ENCODE results near the gene RIMBP2.

Gene RIMBP2

DNA sequence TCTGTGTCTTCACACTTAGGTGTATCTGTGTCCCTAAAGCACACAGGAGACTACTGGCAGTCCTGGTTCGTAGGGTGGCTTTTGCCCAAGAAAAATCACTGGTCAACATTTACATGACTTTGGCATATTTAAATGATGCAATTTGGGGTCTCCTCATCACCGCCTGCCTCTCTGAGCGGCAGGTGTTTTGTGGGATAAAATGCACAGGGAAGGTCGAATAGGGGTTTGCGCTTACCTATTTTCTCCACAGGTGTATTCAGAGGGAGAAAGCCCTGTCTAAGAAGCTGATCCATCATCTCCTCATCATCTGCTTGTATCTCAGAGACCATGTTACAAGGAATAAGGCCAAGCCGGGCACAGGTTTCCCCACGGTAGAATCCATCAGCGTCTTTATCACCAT is 303.7 kb downstream of the RIMBP2 start:
- no peaks in the 10 kb centered on the region for H3K36me3 ChIP-seq (ENCODE audit: control insufficient read depth in 2 of 2, insufficient read depth in 1 of 2, low read length in 2 of 2)
- ChIA-PET POLR2A (no interaction called here), CTCF (no interaction called here)
- H3K9me3 ChIP-seq (ENCODE audit: control insufficient read depth, insufficient read depth, low read depth, low read length), result no peaks in the 10 kb centered on the region
- H3K4me3 ChIP-seq (ENCODE audit: low read depth, low read length), result no peak overlapping the region
- TF ChIP-seq ZNF585B (tag by site-specific recombination; IDR thresholded peaks at IDR 0.05) (no peak), ZNF555 (tag by site-specific recombination; conservative IDR thresholded peaks at IDR 0.05) (no peak), ZNF623 (tag by site-specific recombination; IDR thresholded peaks at IDR 0.05) (no peak), ZNF843 (tag by site-specific recombination; IDR thresholded peaks at IDR 0.05) (no peak), GLI4 (tag by site-specific recombination; IDR thresholded peaks at IDR 0.05) (no peak), ZNF624 (tag by site-specific recombination; IDR thresholded peaks at IDR 0.05) (no peak), ZNF426 (tag by site-specific recombination; IDR thresholded peaks at IDR 0.05) (no peak), ZNF221 (tag by site-specific recombination; IDR thresholded peaks at IDR 0.05; ENCODE audit: borderline replicate concordance) (no peak), ZNF23 (tag by site-specific recombination; IDR thresholded peaks at IDR 0.05; ENCODE audit: borderline replicate concordance) (no peak), ZBTB1 (tag by site-specific recombination; IDR thresholded peaks at IDR 0.05) (no peak)
- TF ChIP-seq, protein P1, sequence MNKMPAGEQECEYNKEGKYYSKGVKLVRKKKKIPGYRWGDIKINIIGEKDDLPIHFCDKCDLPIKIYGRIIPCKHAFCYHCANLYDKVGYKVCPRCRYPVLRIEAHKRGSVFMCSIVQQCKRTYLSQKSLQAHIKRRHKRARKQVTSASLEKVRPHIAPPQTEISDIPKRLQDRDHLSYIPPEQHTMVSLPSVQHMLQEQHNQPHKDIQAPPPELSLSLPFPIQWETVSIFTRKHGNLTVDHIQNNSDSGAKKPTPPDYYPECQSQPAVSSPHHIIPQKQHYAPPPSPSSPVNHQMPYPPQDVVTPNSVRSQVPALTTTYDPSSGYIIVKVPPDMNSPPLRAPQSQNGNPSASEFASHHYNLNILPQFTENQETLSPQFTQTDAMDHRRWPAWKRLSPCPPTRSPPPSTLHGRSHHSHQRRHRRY (tag by site-specific recombination; IDR thresholded peaks at IDR 0.05), result no peak
- TF ChIP-seq, protein P2, sequence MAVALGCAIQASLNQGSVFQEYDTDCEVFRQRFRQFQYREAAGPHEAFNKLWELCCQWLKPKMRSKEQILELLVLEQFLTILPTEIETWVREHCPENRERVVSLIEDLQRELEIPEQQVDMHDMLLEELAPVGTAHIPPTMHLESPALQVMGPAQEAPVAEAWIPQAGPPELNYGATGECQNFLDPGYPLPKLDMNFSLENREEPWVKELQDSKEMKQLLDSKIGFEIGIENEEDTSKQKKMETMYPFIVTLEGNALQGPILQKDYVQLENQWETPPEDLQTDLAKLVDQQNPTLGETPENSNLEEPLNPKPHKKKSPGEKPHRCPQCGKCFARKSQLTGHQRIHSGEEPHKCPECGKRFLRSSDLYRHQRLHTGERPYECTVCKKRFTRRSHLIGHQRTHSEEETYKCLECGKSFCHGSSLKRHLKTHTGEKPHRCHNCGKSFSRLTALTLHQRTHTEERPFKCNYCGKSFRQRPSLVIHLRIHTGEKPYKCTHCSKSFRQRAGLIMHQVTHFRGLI (tag by site-specific recombination; IDR thresholded peaks at IDR 0.05), result no peak
- TF ChIP-seq, protein P3, sequence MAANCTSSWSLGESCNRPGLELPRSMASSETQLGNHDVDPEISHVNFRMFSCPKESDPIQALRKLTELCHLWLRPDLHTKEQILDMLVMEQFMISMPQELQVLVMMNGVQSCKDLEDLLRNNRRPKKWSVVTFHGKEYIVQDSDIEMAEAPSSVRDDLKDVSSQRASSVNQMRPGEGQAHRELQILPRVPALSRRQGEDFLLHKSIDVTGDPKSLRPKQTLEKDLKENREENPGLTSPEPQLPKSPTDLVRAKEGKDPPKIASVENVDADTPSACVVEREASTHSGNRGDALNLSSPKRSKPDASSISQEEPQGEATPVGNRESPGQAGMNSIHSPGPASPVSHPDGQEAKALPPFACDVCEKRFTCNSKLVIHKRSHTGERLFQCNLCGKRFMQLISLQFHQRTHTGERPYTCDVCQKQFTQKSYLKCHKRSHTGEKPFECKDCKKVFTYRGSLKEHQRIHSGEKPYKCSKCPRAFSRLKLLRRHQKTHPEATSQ (tag by site-specific recombination; IDR thresholded peaks at IDR 0.05), result no peak
- H3K27ac ChIP-seq (ENCODE audit: extremely low read depth, low read depth, low read length), result no peak overlapping the region
- H3K4me1 ChIP-seq (ENCODE audit: control insufficient read depth, insufficient read depth, low read length), result no peaks in the 10 kb centered on the region

DNA sequence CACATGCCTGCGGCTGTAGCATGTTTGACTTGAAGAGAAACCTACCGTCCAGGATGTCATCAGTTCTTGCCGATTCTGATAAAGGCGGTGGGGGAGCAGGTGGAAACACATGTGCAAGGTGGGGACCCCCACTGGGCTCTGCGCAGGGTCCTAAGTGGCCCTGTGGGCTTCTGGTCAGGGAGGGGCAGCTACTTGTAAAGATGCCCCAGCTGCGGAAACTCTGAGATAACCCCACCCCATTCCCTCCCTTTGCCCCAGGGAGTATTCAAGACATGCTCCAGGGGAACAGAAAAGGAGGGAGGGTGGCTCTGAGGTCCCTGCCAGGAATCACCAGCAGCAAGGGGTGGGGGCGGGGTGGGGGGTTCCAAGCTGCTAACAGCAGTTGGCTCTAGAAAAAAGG is 310.8 kb downstream of the RIMBP2 start:
- ChIA-PET POLR2A (no interaction called here), CTCF (no interaction called here)
- Histone ChIP-seq H3K27ac (ENCODE audit: extremely low read depth, low read depth, low read length) (no peak overlapping the region), H3K9me3 (ENCODE audit: control insufficient read depth, insufficient read depth, low read depth, low read length) (no peaks in the 10 kb centered on the region), H3K36me3 (ENCODE audit: control insufficient read depth in 2 of 2, insufficient read depth in 1 of 2, low read length in 2 of 2) (no peaks in the 10 kb centered on the region), H3K4me1 (ENCODE audit: control insufficient read depth, insufficient read depth, low read length) (no peaks in the 10 kb centered on the region), H3K4me3 (ENCODE audit: low read depth, low read length) (no peak overlapping the region)
- TF ChIP-seq, protein P4, sequence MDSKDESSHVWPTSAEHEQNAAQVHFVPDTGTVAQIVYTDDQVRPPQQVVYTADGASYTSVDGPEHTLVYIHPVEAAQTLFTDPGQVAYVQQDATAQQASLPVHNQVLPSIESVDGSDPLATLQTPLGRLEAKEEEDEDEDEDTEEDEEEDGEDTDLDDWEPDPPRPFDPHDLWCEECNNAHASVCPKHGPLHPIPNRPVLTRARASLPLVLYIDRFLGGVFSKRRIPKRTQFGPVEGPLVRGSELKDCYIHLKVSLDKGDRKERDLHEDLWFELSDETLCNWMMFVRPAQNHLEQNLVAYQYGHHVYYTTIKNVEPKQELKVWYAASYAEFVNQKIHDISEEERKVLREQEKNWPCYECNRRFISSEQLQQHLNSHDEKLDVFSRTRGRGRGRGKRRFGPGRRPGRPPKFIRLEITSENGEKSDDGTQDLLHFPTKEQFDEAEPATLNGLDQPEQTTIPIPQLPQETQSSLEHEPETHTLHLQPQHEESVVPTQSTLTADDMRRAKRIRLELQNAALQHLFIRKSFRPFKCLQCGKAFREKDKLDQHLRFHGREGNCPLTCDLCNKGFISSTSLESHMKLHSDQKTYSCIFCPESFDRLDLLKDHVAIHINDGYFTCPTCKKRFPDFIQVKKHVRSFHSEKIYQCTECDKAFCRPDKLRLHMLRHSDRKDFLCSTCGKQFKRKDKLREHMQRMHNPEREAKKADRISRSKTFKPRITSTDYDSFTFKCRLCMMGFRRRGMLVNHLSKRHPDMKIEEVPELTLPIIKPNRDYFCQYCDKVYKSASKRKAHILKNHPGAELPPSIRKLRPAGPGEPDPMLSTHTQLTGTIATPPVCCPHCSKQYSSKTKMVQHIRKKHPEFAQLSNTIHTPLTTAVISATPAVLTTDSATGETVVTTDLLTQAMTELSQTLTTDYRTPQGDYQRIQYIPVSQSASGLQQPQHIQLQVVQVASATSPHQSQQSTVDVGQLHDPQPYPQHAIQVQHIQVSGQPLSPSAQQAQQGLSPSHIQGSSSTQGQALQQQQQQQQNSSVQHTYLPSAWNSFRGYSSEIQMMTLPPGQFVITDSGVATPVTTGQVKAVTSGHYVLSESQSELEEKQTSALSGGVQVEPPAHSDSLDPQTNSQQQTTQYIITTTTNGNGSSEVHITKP (tag by site-specific recombination; IDR thresholded peaks at IDR 0.05), result no peak
- TF ChIP-seq ZNF184 (tag by site-specific recombination; IDR thresholded peaks at IDR 0.05), result no peak
- TF ChIP-seq, protein P5, sequence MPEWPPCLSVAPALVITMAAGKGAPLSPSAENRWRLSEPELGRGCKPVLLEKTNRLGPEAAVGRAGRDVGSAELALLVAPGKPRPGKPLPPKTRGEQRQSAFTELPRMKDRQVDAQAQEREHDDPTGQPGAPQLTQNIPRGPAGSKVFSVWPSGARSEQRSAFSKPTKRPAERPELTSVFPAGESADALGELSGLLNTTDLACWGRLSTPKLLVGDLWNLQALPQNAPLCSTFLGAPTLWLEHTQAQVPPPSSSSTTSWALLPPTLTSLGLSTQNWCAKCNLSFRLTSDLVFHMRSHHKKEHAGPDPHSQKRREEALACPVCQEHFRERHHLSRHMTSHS (tag by site-specific recombination; IDR thresholded peaks at IDR 0.05), result no peak
- TF ChIP-seq ZNF558 (tag by site-specific recombination; IDR thresholded peaks at IDR 0.05), result no peak
- no peak for TF ChIP-seq ZBTB21 (tag by site-specific recombination; IDR thresholded peaks at IDR 0.05)
- no peak for TF ChIP-seq MEIS1 (CRISPR knock-in tag; IDR thresholded peaks at IDR 0.05; ENCODE audit: borderline replicate concordance)
- TF ChIP-seq, protein P3 (tag by site-specific recombination; IDR thresholded peaks at IDR 0.05), result no peak
- TF ChIP-seq HOXD13 (CRISPR knock-in tag; IDR thresholded peaks at IDR 0.05; ENCODE audit: borderline replicate concordance), result no peak

All from HEK293 (cell line).